ENCODE results near the gene HDAC4.

The HDAC4 gene

GRCh38 chr2:239215988-239216613 lies 184.7 kb downstream of the HDAC4 start:
- H3K4me1 ChIP-seq (ENCODE audit: control insufficient read depth in 1 of 2, insufficient read depth in 2 of 2, low read length in 2 of 2), result peaks cover 4 to 9% of the 10 kb centered on the region in 2 donors
- H3K27me3 ChIP-seq (ENCODE audit: control insufficient read depth in 1 of 2, insufficient read depth in 2 of 2, low read length in 2 of 2), result no peaks in the 10 kb centered on the region
- no peak overlapping the region for H3K4me3 ChIP-seq (ENCODE audit: low read depth in 1 of 2, low read length in 2 of 2)
- no peaks in the 10 kb centered on the region for H3K36me3 ChIP-seq (ENCODE audit: control insufficient read depth in 1 of 2, insufficient read depth in 2 of 2, low read length in 2 of 2)
- no peaks in the 10 kb centered on the region for H3K9me3 ChIP-seq (ENCODE audit: control insufficient read depth in 1 of 2, low read length in 2 of 2)
- no peak overlapping the region for H3K27ac ChIP-seq (ENCODE audit: low read depth, low read length)
- no peak overlapping the region for H3K9ac ChIP-seq (ENCODE audit: low read depth in 1 of 2, low read length in 2 of 2)

- Histone ChIP-seq H3K9me3 (ENCODE audit: control insufficient read depth in 1 of 2, low read length in 2 of 2) (no peaks in the 10 kb centered on the region), H3K27me3 (ENCODE audit: control insufficient read depth in 1 of 2, insufficient read depth in 2 of 2, low read length in 2 of 2) (no peaks in the 10 kb centered on the region), H3K27ac (ENCODE audit: low read depth, low read length) (no peak overlapping the region), H3K4me1 (ENCODE audit: control insufficient read depth in 1 of 2, insufficient read depth in 2 of 2, low read length in 2 of 2) (peaks cover 3 to 4% of the 10 kb centered on the region in 2 donors), H3K36me3 (ENCODE audit: control insufficient read depth in 1 of 2, insufficient read depth in 2 of 2, low read length in 2 of 2) (no peaks in the 10 kb centered on the region), H3K9ac (ENCODE audit: low read depth in 1 of 2, low read length in 2 of 2) (no peak overlapping the region), H3K4me3 (ENCODE audit: low read depth in 1 of 2, low read length in 2 of 2) (no peak overlapping the region)
These were observed 185.5 kb downstream of the HDAC4 start for GRCh38 chr2:239215136-239215925.

GRCh38 chr2:239214725-239215124 lies 186.1 kb downstream of the HDAC4 start:
- H3K4me1 ChIP-seq (ENCODE audit: control insufficient read depth in 1 of 2, insufficient read depth in 2 of 2, low read length in 2 of 2), result peaks cover 3 to 4% of the 10 kb centered on the region in 2 donors
- H3K27ac ChIP-seq (ENCODE audit: low read depth, low read length), result no peak overlapping the region
- H3K9ac ChIP-seq (ENCODE audit: low read depth in 1 of 2, low read length in 2 of 2), result no peak overlapping the region
- no peaks in the 10 kb centered on the region for H3K27me3 ChIP-seq (ENCODE audit: control insufficient read depth in 1 of 2, insufficient read depth in 2 of 2, low read length in 2 of 2)
- no peaks in the 10 kb centered on the region for H3K9me3 ChIP-seq (ENCODE audit: control insufficient read depth in 1 of 2, low read length in 2 of 2)
- H3K4me3 ChIP-seq (ENCODE audit: low read depth in 1 of 2, low read length in 2 of 2), result no peak overlapping the region
- no peaks in the 10 kb centered on the region for H3K36me3 ChIP-seq (ENCODE audit: control insufficient read depth in 1 of 2, insufficient read depth in 2 of 2, low read length in 2 of 2)

GRCh38 chr2:239213643-239214101 lies 187.1 kb downstream of the HDAC4 start:
- Histone ChIP-seq H3K27me3 (ENCODE audit: control insufficient read depth in 1 of 2, insufficient read depth in 2 of 2, low read length in 2 of 2) (no peaks in the 10 kb centered on the region), H3K4me3 (ENCODE audit: low read depth in 1 of 2, low read length in 2 of 2) (no peak overlapping the region), H3K9ac (ENCODE audit: low read depth in 1 of 2, low read length in 2 of 2) (no peak overlapping the region), H3K9me3 (ENCODE audit: control insufficient read depth in 1 of 2, low read length in 2 of 2) (no peaks in the 10 kb centered on the region), H3K36me3 (ENCODE audit: control insufficient read depth in 1 of 2, insufficient read depth in 2 of 2, low read length in 2 of 2) (no peaks in the 10 kb centered on the region), H3K27ac (ENCODE audit: low read depth, low read length) (no peak overlapping the region), H3K4me1 (ENCODE audit: control insufficient read depth in 1 of 2, insufficient read depth in 2 of 2, low read length in 2 of 2) (peaks cover 3 to 4% of the 10 kb centered on the region in 2 donors)

GRCh38 chr2:239212929-239213642 lies 187.7 kb downstream of the HDAC4 start:
- Histone ChIP-seq H3K4me1 (ENCODE audit: control insufficient read depth in 1 of 2, insufficient read depth in 2 of 2, low read length in 2 of 2) (peaks cover 3 to 6% of the 10 kb centered on the region in 2 donors), H3K27ac (ENCODE audit: low read depth, low read length) (no peak overlapping the region), H3K9ac (ENCODE audit: low read depth in 1 of 2, low read length in 2 of 2) (no peak overlapping the region), H3K36me3 (ENCODE audit: control insufficient read depth in 1 of 2, insufficient read depth in 2 of 2, low read length in 2 of 2) (no peaks in the 10 kb centered on the region), H3K27me3 (ENCODE audit: control insufficient read depth in 1 of 2, insufficient read depth in 2 of 2, low read length in 2 of 2) (no peaks in the 10 kb centered on the region), H3K9me3 (ENCODE audit: control insufficient read depth in 1 of 2, low read length in 2 of 2) (no peaks in the 10 kb centered on the region), H3K4me3 (ENCODE audit: low read depth in 1 of 2, low read length in 2 of 2) (no peak overlapping the region)

- Histone ChIP-seq H3K27me3 (ENCODE audit: control insufficient read depth in 1 of 2, insufficient read depth in 2 of 2, low read length in 2 of 2) (no peaks in the 10 kb centered on the region), H3K27ac (ENCODE audit: low read depth, low read length) (no peak overlapping the region), H3K9ac (ENCODE audit: low read depth in 1 of 2, low read length in 2 of 2) (no peak overlapping the region), H3K4me1 (ENCODE audit: control insufficient read depth in 1 of 2, insufficient read depth in 2 of 2, low read length in 2 of 2) (peaks cover 3 to 6% of the 10 kb centered on the region in 2 donors), H3K4me3 (ENCODE audit: low read depth in 1 of 2, low read length in 2 of 2) (no peak overlapping the region), H3K9me3 (ENCODE audit: control insufficient read depth in 1 of 2, low read length in 2 of 2) (no peaks in the 10 kb centered on the region), H3K36me3 (ENCODE audit: control insufficient read depth in 1 of 2, insufficient read depth in 2 of 2, low read length in 2 of 2) (no peaks in the 10 kb centered on the region)
These were observed 188.5 kb downstream of the HDAC4 start for GRCh38 chr2:239212121-239212928.

- peaks cover 3 to 6% of the 10 kb centered on the region in 2 donors for H3K4me1 ChIP-seq (ENCODE audit: control insufficient read depth in 1 of 2, insufficient read depth in 2 of 2, low read length in 2 of 2)
- H3K27ac ChIP-seq (ENCODE audit: low read depth, low read length), result no peak overlapping the region
- H3K9ac ChIP-seq (ENCODE audit: low read depth in 1 of 2, low read length in 2 of 2), result peak overlapping the region in 1 of 2 donors; percentile 13
- H3K27me3 ChIP-seq (ENCODE audit: control insufficient read depth in 1 of 2, insufficient read depth in 2 of 2, low read length in 2 of 2), result no peaks in the 10 kb centered on the region
- H3K9me3 ChIP-seq (ENCODE audit: control insufficient read depth in 1 of 2, low read length in 2 of 2), result no peaks in the 10 kb centered on the region
- no peaks in the 10 kb centered on the region for H3K36me3 ChIP-seq (ENCODE audit: control insufficient read depth in 1 of 2, insufficient read depth in 2 of 2, low read length in 2 of 2)
- H3K4me3 ChIP-seq (ENCODE audit: low read depth in 1 of 2, low read length in 2 of 2), result no peak overlapping the region
These were observed 189.3 kb downstream of the HDAC4 start for GRCh38 chr2:239211396-239212094.

- no peak overlapping the region for H3K9ac ChIP-seq (ENCODE audit: low read depth in 1 of 2, low read length in 2 of 2)
- no peaks in the 10 kb centered on the region for H3K27me3 ChIP-seq (ENCODE audit: control insufficient read depth in 1 of 2, insufficient read depth in 2 of 2, low read length in 2 of 2)
- no peak overlapping the region for H3K4me3 ChIP-seq (ENCODE audit: low read depth in 1 of 2, low read length in 2 of 2)
- H3K36me3 ChIP-seq (ENCODE audit: control insufficient read depth in 1 of 2, insufficient read depth in 2 of 2, low read length in 2 of 2), result no peaks in the 10 kb centered on the region
- peaks cover 3 to 6% of the 10 kb centered on the region in 2 donors for H3K4me1 ChIP-seq (ENCODE audit: control insufficient read depth in 1 of 2, insufficient read depth in 2 of 2, low read length in 2 of 2)
- no peak overlapping the region for H3K27ac ChIP-seq (ENCODE audit: low read depth, low read length)
- H3K9me3 ChIP-seq (ENCODE audit: control insufficient read depth in 1 of 2, low read length in 2 of 2), result no peaks in the 10 kb centered on the region
These were observed 191.0 kb downstream of the HDAC4 start for GRCh38 chr2:239209783-239210182.

GRCh38 chr2:239208465-239209180 lies 192.2 kb downstream of the HDAC4 start:
- no peak overlapping the region for H3K4me3 ChIP-seq (ENCODE audit: low read depth in 1 of 2, low read length in 2 of 2)
- no peak overlapping the region for H3K27ac ChIP-seq (ENCODE audit: low read depth, low read length)
- no peaks in the 10 kb centered on the region for H3K27me3 ChIP-seq (ENCODE audit: control insufficient read depth in 1 of 2, insufficient read depth in 2 of 2, low read length in 2 of 2)
- H3K9me3 ChIP-seq (ENCODE audit: control insufficient read depth in 1 of 2, low read length in 2 of 2), result no peaks in the 10 kb centered on the region
- peaks cover 3 to 6% of the 10 kb centered on the region in 2 donors for H3K4me1 ChIP-seq (ENCODE audit: control insufficient read depth in 1 of 2, insufficient read depth in 2 of 2, low read length in 2 of 2)
- no peak overlapping the region for H3K9ac ChIP-seq (ENCODE audit: low read depth in 1 of 2, low read length in 2 of 2)
- H3K36me3 ChIP-seq (ENCODE audit: control insufficient read depth in 1 of 2, insufficient read depth in 2 of 2, low read length in 2 of 2), result no peaks in the 10 kb centered on the region
